Stimulated activated naive CD8-positive, alpha-beta T cell treated with anti-CD3 and anti-CD28 coated beads, Interleukin-15, amount 100 ng/mL, for 72 hours (primary cell): ENCODE measurements around the gene OR10A2.
"Not testable (repeated sequence)": the region's sequence is repeated elsewhere in the genome, so short reads cannot be mapped to it uniquely, and the experiment has no call there.

ENCODE experiments used
- ATAC-seq: fragments of 150-1000 bp; cut with Tn5 transposase; 2 replicates; pipeline ENCODE4 v1.10.0; 2021; ENCODE audit warnings: mild to moderate bottlenecking, moderate library complexity
- DNase-seq, 2 donors: peaks; one replicate each; pipeline ENCODE4 v3.0.0; 2021 to 2022
- H3K27ac Mint-ChIP-seq, 2 donors: one replicate each; pipeline ENCODE4 v1.8.0; 2022; ENCODE audit warnings: mild to moderate bottlenecking in 2 of 2, mixed read lengths in 2 of 2, moderate library complexity in 2 of 2
- H3K27me3 Mint-ChIP-seq: one replicate; pipeline ENCODE4 v1.8.0; 2022; ENCODE audit warnings: mixed read lengths
- H3K4me1 Mint-ChIP-seq: one replicate; pipeline ENCODE4 v1.8.0; 2022; ENCODE audit warnings: mild to moderate bottlenecking, mixed read lengths
- H3K4me3 Mint-ChIP-seq, 2 donors: one replicate each; pipeline ENCODE4 v1.8.0; 2022; ENCODE audit warnings: mild to moderate bottlenecking in 2 of 2, mixed read lengths in 2 of 2, moderate library complexity in 1 of 2
- H3K9me3 Mint-ChIP-seq, 2 donors: one replicate each; pipeline ENCODE4 v1.8.0; 2022; ENCODE audit warnings: mixed read lengths in 2 of 2

OR10A2 gene

GRCh38 chr11:6862961-6863360, at the start of gene OR10A2:
Gene OR10A2 (plus strand): TSS chr11:6863057. CDS start chr11:6869755, 6,698 bp downstream.
- Mint-ChIP-seq H3K4me3 (no peak within 1 kb of the TSS), H3K9me3 (peaks cover 4 to 7% of the 10 kb centered on the region in 2 donors), H3K27me3 (peaks cover 11% of the 10 kb centered on the region), H3K27ac (no peak within 1 kb of the TSS), H3K4me1 (no peaks in the 10 kb centered on the region)
- no peak for ATAC-seq
- no peak for DNase-seq

GRCh38 chr11:6813656-6814055, 49.2 kb upstream of the OR10A2 start:
- H3K27ac Mint-ChIP-seq = no peak overlapping the region
- ATAC-seq (no peak), DNase-seq (no peak)
- no peaks in the 10 kb centered on the region for H3K9me3 Mint-ChIP-seq
- H3K27me3 Mint-ChIP-seq = peaks cover 32% of the 10 kb centered on the region
- H3K4me1 Mint-ChIP-seq = no peaks in the 10 kb centered on the region
- no peak overlapping the region for H3K4me3 Mint-ChIP-seq

- Mint-ChIP-seq H3K27ac (no peak overlapping the region), H3K27me3 (peaks cover 18% of the 10 kb centered on the region), H3K4me1 (no peaks in the 10 kb centered on the region), H3K4me3 (no peak overlapping the region), H3K9me3 (peaks cover 0 to 8% of the 10 kb centered on the region in 2 donors)
- no peak for DNase-seq
- ATAC-seq = no peak
Observed at GRCh38 chr11:6817694-6818093, 45.2 kb upstream of the OR10A2 start.

- Mint-ChIP-seq H3K27ac (no peak overlapping the region), H3K9me3 (peaks cover 0 to 8% of the 10 kb centered on the region in 2 donors), H3K4me1 (no peaks in the 10 kb centered on the region), H3K27me3 (peaks cover 17% of the 10 kb centered on the region), H3K4me3 (no peak overlapping the region)
- no peak for ATAC-seq
- no peak for DNase-seq
Observed at GRCh38 chr11:6818967-6819366, 43.9 kb upstream of the OR10A2 start.

- Mint-ChIP-seq H3K27me3 (peaks cover 29% of the 10 kb centered on the region), H3K4me1 (no peaks in the 10 kb centered on the region), H3K27ac (no peak overlapping the region), H3K4me3 (no peak overlapping the region), H3K9me3 (peaks cover 0 to 8% of the 10 kb centered on the region in 2 donors)
- ATAC-seq (no peak), DNase-seq (no peak)
Observed at GRCh38 chr11:6824136-6824823, 38.6 kb upstream of the OR10A2 start.

GRCh38 chr11:6825231-6825744, 37.6 kb upstream of the OR10A2 start:
- peak; percentile 46 for ATAC-seq

GRCh38 chr11:6828103-6828502, 34.8 kb upstream of the OR10A2 start:
- no peak overlapping the region for H3K4me3 Mint-ChIP-seq
- H3K4me1 Mint-ChIP-seq = no peaks in the 10 kb centered on the region
- peaks cover 20% of the 10 kb centered on the region for H3K27me3 Mint-ChIP-seq
- DNase-seq (no peak), ATAC-seq (no peak)
- no peaks in the 10 kb centered on the region for H3K9me3 Mint-ChIP-seq
- H3K27ac Mint-ChIP-seq = no peak overlapping the region

More at GRCh38 chr11:6825231-6825744, 37.6 kb upstream of the OR10A2 start:
- peaks cover 23% of the 10 kb centered on the region for H3K27me3 Mint-ChIP-seq
- DNase-seq = no peak
- H3K4me3 Mint-ChIP-seq = no peak overlapping the region
- no peak overlapping the region for H3K27ac Mint-ChIP-seq
- no peaks in the 10 kb centered on the region for H3K4me1 Mint-ChIP-seq
- H3K9me3 Mint-ChIP-seq = peaks cover 0 to 3% of the 10 kb centered on the region in 2 donors

GRCh38 chr11:6833356-6833755, 29.5 kb upstream of the OR10A2 start:
- H3K4me3 Mint-ChIP-seq = no peak overlapping the region
- no peak for ATAC-seq
- H3K27me3 Mint-ChIP-seq = peaks cover 20% of the 10 kb centered on the region
- H3K9me3 Mint-ChIP-seq = no peaks in the 10 kb centered on the region
- no peaks in the 10 kb centered on the region for H3K4me1 Mint-ChIP-seq
- no peak for DNase-seq
- no peak overlapping the region for H3K27ac Mint-ChIP-seq

GRCh38 chr11:6834021-6834420, 28.8 kb upstream of the OR10A2 start:
- no peak for DNase-seq
- Mint-ChIP-seq H3K9me3 (no peaks in the 10 kb centered on the region), H3K27ac (no peak overlapping the region), H3K27me3 (peaks cover 16% of the 10 kb centered on the region), H3K4me1 (no peaks in the 10 kb centered on the region), H3K4me3 (no peak overlapping the region)
- ATAC-seq = no peak

GRCh38 chr11:6841694-6842093, 21.2 kb upstream of the OR10A2 start:
- peaks cover 0 to 6% of the 10 kb centered on the region in 2 donors for H3K9me3 Mint-ChIP-seq
- H3K4me1 Mint-ChIP-seq = no peaks in the 10 kb centered on the region
- no peak for ATAC-seq
- no peak overlapping the region for H3K27ac Mint-ChIP-seq
- H3K27me3 Mint-ChIP-seq = peaks cover 41% of the 10 kb centered on the region
- DNase-seq = no peak
- no peak overlapping the region for H3K4me3 Mint-ChIP-seq

- H3K4me1 Mint-ChIP-seq = no peaks in the 10 kb centered on the region
- ATAC-seq (no peak), DNase-seq (no peak)
- peaks cover 43% of the 10 kb centered on the region for H3K27me3 Mint-ChIP-seq
- H3K27ac Mint-ChIP-seq = no peak overlapping the region
- peaks cover 0 to 6% of the 10 kb centered on the region in 2 donors for H3K9me3 Mint-ChIP-seq
- H3K4me3 Mint-ChIP-seq = no peak overlapping the region
Observed at GRCh38 chr11:6843670-6844069, 19.2 kb upstream of the OR10A2 start.

- ATAC-seq (no peak), DNase-seq (no peak)
- peaks cover 43% of the 10 kb centered on the region for H3K27me3 Mint-ChIP-seq
- H3K9me3 Mint-ChIP-seq = peaks cover 0 to 6% of the 10 kb centered on the region in 2 donors
- no peak overlapping the region for H3K4me3 Mint-ChIP-seq
- no peaks in the 10 kb centered on the region for H3K4me1 Mint-ChIP-seq
- H3K27ac Mint-ChIP-seq = no peak overlapping the region
Observed at GRCh38 chr11:6844356-6844755, 18.5 kb upstream of the OR10A2 start.

- peaks cover 43% of the 10 kb centered on the region for H3K27me3 Mint-ChIP-seq
- DNase-seq = no peak
Observed at GRCh38 chr11:6845383-6845782, 17.5 kb upstream of the OR10A2 start, which contains the start of gene OR10A5. Gene OR10A5 (plus strand): TSS chr11:6845683. CDS start chr11:6845683, 0 bp downstream.

GRCh38 chr11:6850526-6850925, 12.3 kb upstream of the OR10A2 start:
- H3K27ac Mint-ChIP-seq = no peak overlapping the region
- no peak for DNase-seq
- no peak overlapping the region for H3K4me3 Mint-ChIP-seq
- H3K27me3 Mint-ChIP-seq = peaks cover 22% of the 10 kb centered on the region
- H3K4me1 Mint-ChIP-seq = no peaks in the 10 kb centered on the region
- peaks cover 20 to 32% of the 10 kb centered on the region in 2 donors for H3K9me3 Mint-ChIP-seq
- ATAC-seq = no peak

More at GRCh38 chr11:6845383-6845782, 17.5 kb upstream of the OR10A2 start, which contains the start of gene OR10A5:
- Mint-ChIP-seq H3K4me1 (no peaks in the 10 kb centered on the region), H3K27ac (peak within 1 kb of the TSS; percentile 13 to 65), H3K4me3 (no peak within 1 kb of the TSS), H3K9me3 (peaks cover under 1 to 7% of the 10 kb centered on the region in 2 donors)
- ATAC-seq = no peak

GRCh38 chr11:6854801-6855200, 8.1 kb upstream of the OR10A2 start:
- not testable (repeated sequence) for H3K4me3 Mint-ChIP-seq, ATAC-seq, H3K4me1 Mint-ChIP-seq, H3K27ac Mint-ChIP-seq, DNase-seq
- H3K27me3 Mint-ChIP-seq = peaks cover 11% of the 10 kb centered on the region
- H3K9me3 Mint-ChIP-seq = peaks cover 22 to 33% of the 10 kb centered on the region in 2 donors

- no peak for DNase-seq
- Mint-ChIP-seq H3K27me3 (peaks cover 11% of the 10 kb centered on the region), H3K27ac (no peak overlapping the region), H3K4me1 (peaks cover 8% of the 10 kb centered on the region), H3K9me3 (peaks cover 21 to 30% of the 10 kb centered on the region in 2 donors), H3K4me3 (no peak overlapping the region)
- ATAC-seq = no peak
Observed at GRCh38 chr11:6855971-6856541, 6.8 kb upstream of the OR10A2 start.
